ENCODE measurements around the gene C21orf58. TPM values are rescaled to one million over a fixed set of nuclear protein-coding genes. Genes with fewer than 3 reads are reported as not detected.

The C21orf58 gene
- total RNA-seq, 1 experiment from 2014 or later: 10.8 TPM

GRCh38 chr21:46268371-46268770 is 55.3 kb downstream of the C21orf58 start:
- DNase-seq (ENCODE audit: low read depth, low spot score) (no peak), ATAC-seq (no peak)
- intact Hi-C loops (cut with micrococcal nuclease): no loop called here
- ChIA-PET CTCF (no interaction called here), POLR2A (no interaction called here), RAD21 (ENCODE audit: low non-redundant PET in 1 of 2, low total read pairs in 2 of 2, uncharacterized antibody in 2 of 2, unreplicated experiment in 2 of 2) (no interaction called here)
- Histone ChIP-seq H3K4me2 (ENCODE audit: low read length) (no peak overlapping the region), H3K4me3 (replicated peaks in 1 of 2; ENCODE audit: low read depth in 1 of 2, low read length in 2 of 2) (no peak overlapping the region), H3K9me2 (ENCODE audit: insufficient read depth) (no peaks in the 10 kb centered on the region), H3K79me2 (ENCODE audit: insufficient read depth, low read length) (no peaks in the 10 kb centered on the region; the same call in 1 of the 2 replicates), H3K27ac (ENCODE audit: low read depth, low read length) (no peak overlapping the region), H3K9ac (ENCODE audit: low read length) (no peak overlapping the region), H3K27me3 (ENCODE audit: insufficient read depth, low read length) (no peaks in the 10 kb centered on the region), H3K9me3 (ENCODE audit: control insufficient read depth in 1 of 2, insufficient read depth in 1 of 2, low read depth in 1 of 2, low read length in 2 of 2) (no peaks in the 10 kb centered on the region), H2AFZ (ENCODE audit: low read depth, low read length, poor library complexity, severe bottlenecking) (no peak overlapping the region), H3K4me1 (ENCODE audit: control insufficient read depth in 1 of 2, insufficient read depth in 2 of 2, low read length in 2 of 2) (no peaks in the 10 kb centered on the region), H4K20me1 (ENCODE audit: insufficient read depth) (no peaks in the 10 kb centered on the region), H3K36me3 (ENCODE audit: control insufficient read depth in 1 of 2, insufficient read depth in 2 of 2, low read length in 2 of 2) (peaks cover 40 to 72% of the 10 kb centered on the region in 2 experiments)
- TF ChIP-seq CTCF (IDR thresholded peaks at IDR 0.05 in 2 of 3, conservative IDR thresholded peaks at IDR 0.05 in 1 of 3; ENCODE audit: borderline replicate concordance in 1 of 3, insufficient read depth in 1 of 3, low read depth in 2 of 3, low read length in 2 of 3) (no peak), SRF (IDR thresholded peaks at IDR 0.05; ENCODE audit: low read depth) (no peak), SIN3A (IDR thresholded peaks at IDR 0.05; ENCODE audit: low read depth) (no peak), RAD21 (IDR thresholded peaks at IDR 0.05; ENCODE audit: low read depth) (no peak), POLR2A (IDR thresholded peaks at IDR 0.05; ENCODE audit: borderline replicate concordance, extremely low read depth, insufficient read depth, insufficient read length) (no peak), MAX (IDR thresholded peaks at IDR 0.05) (no peak), FOSL1 (IDR thresholded peaks at IDR 0.05; ENCODE audit: low read depth) (no peak), TCF7L2 (IDR thresholded peaks at IDR 0.05; ENCODE audit: borderline replicate concordance, extremely low read depth, insufficient read depth, insufficient read length) (no peak), ELF1 (IDR thresholded peaks at IDR 0.05; ENCODE audit: borderline replicate concordance, low read depth) (no peak), ZNF274 (IDR thresholded peaks at IDR 0.05; ENCODE audit: low read depth, low read length) (no peak), REST (IDR thresholded peaks at IDR 0.05; ENCODE audit: low read depth) (no peak), ATF3 (IDR thresholded peaks at IDR 0.05) (no peak), CEBPB (IDR thresholded peaks at IDR 0.05; ENCODE audit: low read depth) (no peak), EGR1 (IDR thresholded peaks at IDR 0.05; ENCODE audit: low read depth) (no peak)
- no TSS peak for BruUV-seq (replicated peaks)
